Liver (tissue), 9 donors: ENCODE data around the gene CHAD. TPM values are rescaled to one million over a fixed set of nuclear protein-coding genes. Genes with fewer than 3 reads are reported as not detected.
"Not testable (repeated sequence)": the region's sequence is repeated elsewhere in the genome, so short reads cannot be mapped to it uniquely, and the experiment has no call there.

ENCODE experiments used
- DNase-seq: peaks from one replicate; pipeline ENCODE4 v3.0.0-alpha.2; 2017; ENCODE audit warnings: low spot score
- H3K27ac ChIP-seq, 2 donors: one replicate each; pipeline ENCODE4 v1.7.0; 2013; ENCODE audit warnings: inconsistent platforms in 2 of 2, low read length in 2 of 2, control low read depth in 1 of 2, low read depth in 1 of 2, mild to moderate bottlenecking in 1 of 2
- H3K27me3 ChIP-seq, 4 donors: one replicate each; pipeline versions ENCODE4 v1.6.1 to v1.7.0; 2013; ENCODE audit warnings: low read length in 3 of 4, inconsistent platforms in 1 of 4, mild to moderate bottlenecking in 1 of 4, moderate library complexity in 1 of 4; ENCODE audit not compliant: control insufficient read depth in 4 of 4, insufficient read depth in 4 of 4
- H3K36me3 ChIP-seq, 4 donors: one replicate each; pipeline versions ENCODE4 v1.6.1 to v1.7.0; 2013; ENCODE audit warnings: low read length in 3 of 4, mild to moderate bottlenecking in 3 of 4, low read depth in 1 of 4, moderate library complexity in 1 of 4; ENCODE audit not compliant: control insufficient read depth in 4 of 4, insufficient read depth in 3 of 4
- H3K4me1 ChIP-seq, 4 donors: one replicate each; pipeline versions ENCODE4 v1.6.1 to v1.7.0; 2013; ENCODE audit warnings: low read length in 3 of 4, mild to moderate bottlenecking in 3 of 4, moderate library complexity in 1 of 4; ENCODE audit not compliant: control insufficient read depth in 4 of 4, insufficient read depth in 4 of 4
- H3K4me3 ChIP-seq, 3 donors: one replicate each; pipeline versions ENCODE4 v1.6.1 to v1.7.0; 2013; ENCODE audit warnings: low read length in 3 of 3, control low read depth in 1 of 3, low read depth in 1 of 3, mild to moderate bottlenecking in 1 of 3
- H3K9ac ChIP-seq, 2 donors: one replicate each; pipeline ENCODE4 v1.7.0; 2013; ENCODE audit warnings: low read length in 2 of 2, mild to moderate bottlenecking in 2 of 2, moderate library complexity in 2 of 2, control low read depth in 1 of 2, low read depth in 1 of 2
- H3K9me3 ChIP-seq, 4 donors: one replicate each; pipeline versions ENCODE4 v1.6.1 to v1.7.0; 2013; ENCODE audit warnings: low read length in 3 of 4; ENCODE audit not compliant: control insufficient read depth in 4 of 4
- CTCF ChIP-seq: fragments of 150-350 bp; IDR thresholded peaks from 2 replicates; pipeline ENCODE4 v1.5.1; 2017; ENCODE audit warnings: improper control_type of control experiment, low read depth, low read length; ENCODE audit not compliant: missing input control
- EGR1 ChIP-seq, 2 donors: IDR thresholded peaks; 2 replicates each; pipeline ENCODE4 v1.6.1; 2016 to 2018; ENCODE audit warnings: antibody characterized with exemption in 2 of 2, low read depth in 2 of 2
- GABPA ChIP-seq, 2 donors: IDR thresholded peaks in 1 of 2; conservative IDR thresholded peaks in 1 of 2; 2 replicates each; pipeline ENCODE4 v1.6.1; 2016; ENCODE audit warnings: antibody characterized with exemption in 2 of 2, mild to moderate bottlenecking in 1 of 2, moderate library complexity in 1 of 2
- HNF4A ChIP-seq, 2 donors: conservative IDR thresholded peaks; 2 replicates each; pipeline ENCODE4 v1.6.1; 2016; ENCODE audit warnings: antibody characterized with exemption in 2 of 2, mild to moderate bottlenecking in 2 of 2
- HNF4G ChIP-seq: IDR thresholded peaks from 2 replicates; pipeline ENCODE4 v1.6.1; 2016; ENCODE audit warnings: antibody characterized with exemption
- JUND ChIP-seq, 2 donors: IDR thresholded peaks; 2 replicates each; pipeline ENCODE4 v1.6.1; 2016; ENCODE audit warnings: antibody characterized with exemption in 2 of 2
- RAD21 ChIP-seq, 2 donors: IDR thresholded peaks; 2 replicates each; pipeline ENCODE4 v1.6.1; 2016; ENCODE audit warnings: antibody characterized with exemption in 2 of 2, mild to moderate bottlenecking in 2 of 2
- RXRA ChIP-seq, 2 donors: IDR thresholded peaks; 2 replicates each; pipeline ENCODE4 v1.6.1; 2017 to 2018; ENCODE audit warnings: antibody characterized with exemption in 2 of 2, mild to moderate bottlenecking in 1 of 2
- SP1 ChIP-seq: IDR thresholded peaks from 2 replicates; pipeline ENCODE4 v1.6.1; 2018; ENCODE audit warnings: antibody characterized with exemption, mild to moderate bottlenecking
- YY1 ChIP-seq: IDR thresholded peaks from 2 replicates; pipeline ENCODE4 v1.6.1; 2016; ENCODE audit warnings: antibody characterized with exemption, mild to moderate bottlenecking
- WGBS: extraction: QIAGEN DNeasy Blood & Tissue Kit; methylation state at CpG from one replicate; pipeline ENCODE4 v1.1.7; 2013; 5-methylcytosine and 5-hydroxymethylcytosine counted together
- polyA plus RNA-seq, 2 donors: library from polyadenylated mRNA; stranded (reverse) in 1 of 2; unstranded in 1 of 2; fragments of 200-250 nt in 1 of 2; fragments of >200 nt in 1 of 2; fragmentation: Nextera tagmentation in 1 of 2; extraction: Ambion mirVana in 1 of 2; gene quantifications; one replicate each; pipeline versions ENCODE4 v1.2.1 to v1.2.3, GENCODE V29; 2013 to 2015
- total RNA-seq, 2 donors: library from RNA; depleted of rRNA; stranded (reverse); fragments of >200 nt; gene quantifications; one replicate each; pipeline ENCODE4 v1.2.3, GENCODE V29; 2014
- donor health status: healthy.
- donor health status: healthy.
- donor health status: healthy.
- donor health status: healthy.
- donor health status: healthy.

Gene CHAD
- total and polyA plus RNA-seq, 4 donors, result 0.51 to 3.3 (median 2.3) TPM

- Histone ChIP-seq H3K4me1 (peaks cover 7 to 74% (median 56%) of the 10 kb centered on the region in 4 donors), H3K27me3 (no peaks in the 10 kb centered on the region), H3K4me3 (no peak overlapping the region), H3K27ac (peak overlapping the region; percentile 91 to 95), H3K9me3 (no peaks in the 10 kb centered on the region), H3K36me3 (peaks cover 0 to 6% (median 1%) of the 10 kb centered on the region in 4 donors), H3K9ac (peak overlapping the region in 1 of 2 donors; percentile 91)
- no peak for DNase-seq
- TF ChIP-seq JUND (IDR thresholded peaks at IDR 0.05), result no peak
- WGBS, result 86% methylated on average over 7 of the region's 7 CpGs
These were observed 9.3 kb upstream of the CHAD start for GRCh38 chr17:50477976-50478375.

GRCh38 chr17:50476545-50477315 lies 8.1 kb upstream of the CHAD start:
- Histone ChIP-seq H3K9ac (peak overlapping the region; percentile 4 to 64), H3K4me3 (peak overlapping the region in 2 of 3 donors; percentile 40 to 46), H3K27ac (peak overlapping the region; percentile 87 to 89), H3K9me3 (no peaks in the 10 kb centered on the region), H3K27me3 (no peaks in the 10 kb centered on the region), H3K4me1 (peaks cover 7 to 76% (median 57%) of the 10 kb centered on the region in 4 donors), H3K36me3 (peaks cover 0 to 6% (median 2%) of the 10 kb centered on the region in 4 donors)
- no peak for DNase-seq
- WGBS, result 45% methylated on average over 18 of the region's 18 CpGs
- peak; percentile 73 for TF ChIP-seq SP1
- TF ChIP-seq RAD21 (IDR thresholded peaks at IDR 0.05), result peak; percentile 5 to 26
- TF ChIP-seq HNF4G, result peak; percentile 21
- peak; percentile 43 to 50 for TF ChIP-seq RXRA (IDR thresholded peaks at IDR 0.05)
- TF ChIP-seq CTCF, result no peak
- TF ChIP-seq HNF4A (conservative IDR thresholded peaks at IDR 0.05), result peak; percentile 74 to 81

GRCh38 chr17:50475775-50476544 lies 7.3 kb upstream of the CHAD start:
- WGBS, result 11% methylated on average over 27 of the region's 33 CpGs
- not testable (repeated sequence) for H3K27me3 ChIP-seq, DNase-seq, H3K9me3 ChIP-seq, H3K36me3 ChIP-seq
- H3K4me3 ChIP-seq, result peak overlapping the region; percentile 18 to 46 (median 40)
- peak overlapping the region; percentile 87 to 89 for H3K27ac ChIP-seq
- peaks cover 8 to 76% (median 58%) of the 10 kb centered on the region in 4 donors for H3K4me1 ChIP-seq
- TF ChIP-seq RXRA (IDR thresholded peaks at IDR 0.05) (peak; percentile 65 to 78), RAD21 (IDR thresholded peaks at IDR 0.05) (peak; percentile 36 to 46), SP1 (peak; percentile 83), GABPA (IDR thresholded peaks at IDR 0.05 in 1 of 2, conservative IDR thresholded peaks at IDR 0.05 in 1 of 2) (peak in 1 of 2 donors; percentile 11), EGR1 (IDR thresholded peaks at IDR 0.05; ENCODE audit: low read depth in 2 of 2) (peak in 1 of 2 donors; percentile 20), YY1 (peak; percentile 53), HNF4G (peak; percentile 81), JUND (IDR thresholded peaks at IDR 0.05) (peak; percentile 17 to 51), HNF4A (conservative IDR thresholded peaks at IDR 0.05) (peak; percentile 89 to 91)
- H3K9ac ChIP-seq, result peak overlapping the region; percentile 4 to 64
